GM18499 (cell line): ENCODE data around the gene AP2A2.

Experiments
- ATAC-seq: cut with Tn5 transposase; IDR thresholded peaks from one replicate; pipeline ENCODE4 v1.9.1; 2021; ENCODE audit warnings: moderate number of reproducible peaks; ENCODE audit not compliant: insufficient read depth, unreplicated experiment

AP2A2 gene

DNA sequence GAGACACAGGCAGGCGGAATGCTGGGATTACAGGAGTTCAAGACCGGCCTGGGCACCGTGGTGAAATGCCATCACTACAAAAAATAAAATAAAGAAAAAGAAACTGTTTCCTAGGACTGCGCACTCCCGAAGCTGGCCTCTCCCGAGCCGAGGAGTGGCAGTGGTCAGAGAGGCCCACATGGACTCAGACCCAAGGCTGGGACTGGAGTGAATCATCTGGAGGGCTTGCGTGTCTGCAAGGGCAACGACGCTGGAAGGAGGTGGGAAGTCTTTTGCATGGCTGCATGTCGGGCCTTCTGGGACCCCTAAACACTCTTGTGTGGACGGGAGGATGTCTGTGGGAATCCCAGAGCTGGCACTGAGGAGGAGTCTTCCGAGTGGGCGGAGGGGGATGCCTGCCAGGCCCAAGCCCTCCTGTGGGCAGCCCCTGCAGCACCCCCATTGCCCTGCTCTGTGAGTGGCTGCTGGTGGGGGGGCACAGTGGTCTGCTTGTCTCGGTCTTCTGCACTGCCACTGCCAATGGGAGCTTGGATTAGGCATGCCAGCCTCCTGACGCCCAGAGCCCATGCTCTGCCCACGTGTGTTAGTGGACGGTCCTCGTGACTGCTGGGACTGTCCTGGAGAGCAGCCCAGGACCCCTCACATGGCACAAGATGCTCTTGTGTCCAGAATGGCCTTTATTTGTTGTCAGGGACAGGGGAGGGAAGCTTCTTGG, 1.8 kb upstream of the AP2A2 start:
- no peak for ATAC-seq

DNA sequence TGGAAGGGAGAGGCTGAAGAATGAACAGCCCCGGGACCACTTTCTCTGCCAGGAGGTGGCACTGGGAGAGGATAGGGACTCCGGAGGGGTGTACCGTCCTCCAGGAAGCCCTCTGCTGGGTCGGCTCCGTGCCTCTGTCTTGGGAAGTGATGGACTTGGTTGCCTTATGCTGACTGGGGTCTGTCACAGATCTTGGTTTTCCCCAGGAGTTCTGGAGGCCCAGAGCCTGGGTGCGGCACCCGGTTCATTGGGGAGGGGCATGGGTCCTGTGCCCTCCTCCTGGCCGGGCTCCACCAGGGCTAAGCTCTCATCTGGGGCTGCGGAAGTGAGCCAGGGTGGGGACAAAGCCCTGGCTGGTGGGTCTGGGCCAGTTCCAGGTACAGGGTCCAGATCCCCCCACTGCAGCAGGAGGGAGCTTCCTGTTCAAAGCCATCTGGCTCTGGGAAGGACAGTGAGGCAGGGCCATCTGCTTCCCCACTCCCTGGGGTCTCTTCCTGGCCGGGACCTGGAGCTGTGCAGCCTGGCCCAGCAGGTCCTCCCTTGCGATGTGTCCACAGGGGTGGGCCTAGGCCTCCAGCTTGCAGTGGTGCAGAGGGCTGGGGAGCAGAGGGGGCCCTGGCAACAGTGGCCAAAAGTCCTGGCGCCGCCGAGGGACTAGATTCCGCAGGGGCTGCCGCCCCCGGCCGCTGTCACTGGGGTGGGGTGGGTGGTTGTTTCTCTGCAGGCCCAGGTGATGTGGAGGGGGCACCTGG, 1.1 kb upstream of the AP2A2 start:
- no peak for ATAC-seq

DNA sequence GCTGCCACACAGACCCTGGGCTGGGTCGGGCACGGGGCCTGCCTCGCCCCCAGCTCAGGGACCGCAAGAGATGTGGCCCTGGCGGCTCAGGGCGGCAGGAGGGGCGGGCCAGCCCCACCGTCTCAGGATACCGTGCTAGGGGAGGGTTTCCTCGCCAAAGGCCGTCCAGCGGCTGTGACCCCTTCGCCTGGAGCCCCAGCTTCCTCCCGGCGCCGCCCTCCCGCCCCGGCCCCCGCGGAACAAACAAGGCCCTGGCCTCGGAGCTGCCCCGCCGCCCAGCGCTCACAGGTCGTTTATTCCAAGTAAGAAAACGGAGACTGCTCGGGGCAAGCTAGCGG, 543 bp upstream of the AP2A2 start:
- no peak for ATAC-seq

DNA sequence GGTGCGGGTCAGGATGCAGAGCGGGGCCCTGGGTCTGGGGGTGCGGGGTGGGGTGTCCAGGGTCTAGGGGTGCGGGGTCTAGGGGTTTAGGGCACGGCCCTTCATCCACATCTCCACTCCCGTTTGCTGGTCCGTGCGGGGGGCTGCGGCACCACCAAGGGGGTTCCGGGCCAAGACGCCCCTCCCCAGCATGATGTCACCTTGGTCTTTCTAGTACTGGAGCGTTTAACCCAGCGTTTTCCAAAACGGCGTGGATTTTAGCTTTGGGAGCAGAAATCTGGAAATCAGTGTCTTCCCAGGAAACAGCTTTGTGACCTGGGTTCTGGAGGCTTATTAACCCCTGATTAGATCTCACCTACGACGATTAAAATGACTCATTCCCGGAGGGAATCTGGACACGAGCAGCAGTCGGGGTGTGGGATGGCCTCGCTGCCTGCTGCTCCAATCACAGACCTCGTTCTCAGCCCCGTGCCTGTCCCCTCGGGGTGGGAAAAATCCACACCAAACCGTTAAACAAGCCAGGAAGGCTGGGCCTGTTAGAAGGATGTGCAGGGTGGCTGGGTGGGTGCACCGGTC, 759 bp downstream of the AP2A2 start:
- ATAC-seq, result no peak

DNA sequence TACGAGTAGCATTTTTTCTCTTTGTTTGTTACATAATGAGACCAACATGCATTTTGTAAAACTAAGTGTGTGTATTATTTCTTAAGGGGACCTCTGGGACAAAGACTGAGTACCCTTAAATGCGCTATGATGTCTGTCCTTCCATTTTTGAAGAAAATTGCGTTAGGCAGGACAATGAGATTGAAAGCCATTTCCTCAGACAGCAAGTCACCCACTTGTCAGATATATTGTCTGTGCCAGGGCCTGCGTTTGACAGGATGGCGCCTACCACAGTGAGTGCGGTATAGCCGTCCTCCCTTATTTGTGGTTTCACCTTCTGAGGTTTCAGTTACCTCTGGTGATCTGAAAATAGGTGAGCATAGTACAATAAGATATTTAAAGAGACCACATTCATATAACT, 2.2 kb downstream of the AP2A2 start:
- ATAC-seq, result no peak

DNA sequence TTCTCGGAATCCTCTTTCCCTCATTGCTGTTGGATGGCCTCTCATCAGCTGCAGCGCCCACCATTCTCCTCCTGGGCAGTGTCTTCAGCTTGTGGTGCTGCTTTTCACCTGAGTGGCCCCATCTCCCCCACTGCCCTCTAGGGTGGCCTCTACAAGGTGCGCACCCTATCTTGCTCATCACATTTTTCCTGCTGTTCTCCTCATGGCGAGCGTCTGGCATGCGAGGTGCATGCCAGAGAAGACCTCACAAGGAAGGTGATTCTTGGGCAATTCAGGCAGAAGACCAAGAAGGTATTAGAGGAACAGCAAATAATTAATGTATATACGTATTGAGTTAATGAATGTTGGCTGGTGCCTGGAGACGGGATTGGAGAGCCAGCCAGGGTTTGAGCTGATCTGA, 3.1 kb downstream of the AP2A2 start:
- ATAC-seq, result no peak

DNA sequence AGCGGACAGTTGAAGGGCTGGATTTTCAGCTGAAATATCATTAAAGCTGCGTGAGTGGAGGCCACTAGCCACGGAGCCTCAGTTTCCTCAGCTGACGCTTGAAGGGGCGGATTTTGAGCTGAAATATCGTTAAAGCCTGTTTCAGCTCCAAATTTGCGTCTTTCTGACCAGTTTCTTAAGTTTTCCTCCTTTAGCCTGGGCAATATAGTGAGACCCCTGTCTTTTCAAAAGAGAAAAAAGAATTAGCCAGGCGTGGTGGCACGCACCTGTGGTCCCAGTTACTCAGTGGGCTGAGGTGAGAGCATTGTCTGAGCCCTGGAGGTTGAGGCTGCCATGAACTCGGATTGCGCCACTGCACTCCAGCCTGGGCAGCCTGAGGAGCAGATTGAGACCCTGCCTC, 3.7 kb downstream of the AP2A2 start:
- no peak for ATAC-seq

DNA sequence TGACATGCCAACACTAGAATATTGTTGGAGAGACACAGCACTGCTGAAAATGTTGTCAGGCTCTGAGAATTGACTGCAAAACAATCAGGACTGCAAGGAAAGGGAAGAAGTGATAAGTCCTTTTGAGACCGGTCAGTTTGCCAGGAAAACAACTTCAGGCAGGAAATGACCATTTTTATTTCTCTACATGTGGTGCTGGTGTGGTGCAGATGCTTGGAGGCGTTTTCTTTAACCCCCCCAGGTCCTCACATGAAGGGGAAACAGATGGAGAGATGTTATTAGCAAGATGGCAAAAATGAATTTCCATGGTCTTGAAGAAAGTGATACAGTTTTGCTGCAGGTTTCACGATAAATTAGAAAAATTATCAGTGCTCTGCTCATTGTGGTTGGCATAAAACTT, 5.7 kb downstream of the AP2A2 start:
- no peak for ATAC-seq

DNA sequence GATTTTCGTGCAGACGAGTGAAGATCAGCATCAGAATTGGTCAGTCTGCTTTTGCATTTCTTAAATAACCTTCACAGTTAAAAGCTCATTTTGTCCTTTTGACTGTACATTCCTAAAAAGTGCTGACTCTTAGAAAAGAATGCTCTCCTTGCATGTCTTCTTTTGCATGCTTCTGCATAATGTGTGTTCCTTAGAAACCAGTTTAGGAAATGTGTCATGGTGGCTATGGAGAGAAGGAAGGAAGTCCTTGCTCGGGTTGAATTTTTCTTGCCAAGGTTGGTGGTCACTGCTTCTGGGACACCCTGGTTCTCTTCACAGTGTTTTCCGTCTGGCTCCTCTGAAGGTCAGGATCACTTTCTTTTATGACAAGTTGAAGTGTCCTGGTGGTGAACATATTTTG, 6.8 kb downstream of the AP2A2 start:
- ATAC-seq, result no peak

DNA sequence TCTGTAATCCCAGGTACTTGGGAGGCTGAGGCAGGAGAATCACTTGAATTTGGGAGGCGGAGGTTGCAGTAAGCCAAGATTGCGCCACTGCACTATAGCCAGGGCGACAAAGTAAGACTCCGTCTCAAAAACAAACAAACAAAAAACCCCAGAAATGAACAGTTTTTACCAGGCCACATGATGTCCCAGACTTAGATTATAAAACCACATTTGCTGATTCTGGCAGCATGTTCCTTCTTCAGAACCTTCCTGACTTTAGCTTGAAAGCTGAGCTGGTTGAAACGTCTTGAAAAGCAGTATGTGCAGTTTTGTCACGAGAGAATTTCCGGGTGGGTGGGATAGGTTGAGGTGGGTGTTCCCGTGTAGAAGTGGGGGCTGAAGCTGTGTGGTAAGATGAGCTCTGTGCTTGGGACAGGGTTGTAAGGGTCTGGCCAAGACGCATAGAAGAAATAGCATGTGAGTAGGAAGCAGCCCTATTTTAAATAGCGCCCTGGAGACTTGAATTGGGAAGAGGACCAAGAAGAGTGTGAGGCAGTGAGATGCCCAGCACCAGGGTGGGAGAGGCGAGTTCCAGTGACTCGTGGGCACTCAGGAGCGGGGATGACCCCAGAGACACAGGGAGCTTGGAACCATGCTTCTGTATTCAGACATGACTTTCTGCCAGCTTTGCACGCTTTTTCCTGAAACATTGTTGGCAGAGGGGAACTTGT, 7.6 kb downstream of the AP2A2 start:
- no peak for ATAC-seq

DNA sequence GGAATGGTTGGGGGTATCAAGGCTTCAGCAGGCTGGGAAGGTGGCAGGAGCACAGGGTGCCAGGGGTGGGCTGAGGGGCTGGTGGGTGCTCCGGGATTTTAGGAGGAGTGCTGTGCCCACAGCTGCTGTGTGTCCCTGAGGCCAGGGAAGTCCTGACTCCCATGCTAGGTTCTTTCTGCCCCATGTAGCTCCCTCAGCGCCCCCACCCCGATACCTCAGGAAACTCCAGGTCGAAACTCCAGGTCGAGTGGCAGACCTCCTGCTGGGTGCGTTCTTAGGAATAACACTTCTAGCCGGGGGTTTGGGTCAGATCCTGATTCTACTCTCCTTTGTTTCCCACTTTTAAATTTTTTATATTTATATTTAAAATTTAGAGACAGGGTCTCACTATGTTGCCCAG, 8.3 kb downstream of the AP2A2 start:
- ATAC-seq, result no peak

DNA sequence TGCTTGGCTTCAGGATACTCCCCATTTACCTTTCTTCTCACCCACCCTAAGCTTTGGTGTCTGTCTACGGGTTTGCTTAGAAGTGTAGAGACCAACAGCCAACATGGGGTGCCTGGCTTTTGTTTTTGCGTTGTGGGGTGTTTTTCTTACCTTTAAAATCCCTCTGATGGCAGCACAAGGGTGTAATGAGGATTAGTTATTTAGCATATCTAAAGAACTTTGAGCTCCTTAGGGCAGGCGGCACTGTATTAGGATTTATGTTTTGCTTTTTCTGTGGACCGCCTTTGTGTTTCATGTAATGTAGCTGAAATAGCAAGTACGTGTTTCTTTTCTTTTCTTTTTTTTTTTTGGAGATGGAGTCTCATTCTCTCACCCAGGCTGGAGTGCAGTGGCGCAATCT, 8.9 kb downstream of the AP2A2 start:
- no peak for ATAC-seq

DNA sequence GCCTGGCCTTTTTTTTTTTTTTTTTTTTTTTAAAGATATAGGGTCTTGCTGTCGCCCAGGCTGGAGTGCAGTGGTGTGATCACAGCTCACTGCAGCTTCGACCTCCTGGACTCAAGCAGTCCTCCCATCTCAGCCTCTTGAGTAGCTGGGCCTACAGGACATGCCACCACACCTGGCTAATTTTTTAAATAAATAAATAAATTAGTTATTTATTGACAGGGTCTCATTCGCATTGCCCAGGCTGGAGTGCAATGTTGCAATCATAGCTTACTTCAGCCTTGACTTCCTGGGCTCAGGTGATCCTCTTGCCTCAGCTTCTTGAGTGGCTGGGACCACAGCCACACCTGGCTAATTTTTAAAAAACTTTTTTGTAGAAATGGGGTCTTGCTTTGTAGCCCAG, 10.5 kb downstream of the AP2A2 start:
- no peak for ATAC-seq

DNA sequence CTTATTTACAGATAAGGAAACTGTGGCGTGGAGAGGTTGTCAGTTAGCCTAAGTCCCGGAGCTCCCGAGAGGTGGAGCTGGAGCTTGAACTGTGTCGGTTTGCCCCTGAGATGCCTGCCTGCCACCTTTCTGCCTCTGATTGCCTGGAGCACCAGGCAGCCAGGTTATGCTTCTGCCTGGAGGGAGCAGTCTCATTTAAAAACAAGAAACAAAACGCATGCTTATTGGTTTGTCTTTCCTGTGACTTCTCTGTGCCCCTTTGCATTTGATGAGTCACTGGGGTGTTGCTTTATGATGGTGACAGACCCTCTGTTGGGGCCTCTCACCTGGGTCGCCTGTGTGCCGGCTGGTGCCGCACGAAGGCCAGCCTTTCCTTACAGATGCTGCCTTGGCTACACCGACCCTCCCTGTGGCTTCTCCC, 12.2 kb downstream of the AP2A2 start:
- no peak for ATAC-seq

DNA sequence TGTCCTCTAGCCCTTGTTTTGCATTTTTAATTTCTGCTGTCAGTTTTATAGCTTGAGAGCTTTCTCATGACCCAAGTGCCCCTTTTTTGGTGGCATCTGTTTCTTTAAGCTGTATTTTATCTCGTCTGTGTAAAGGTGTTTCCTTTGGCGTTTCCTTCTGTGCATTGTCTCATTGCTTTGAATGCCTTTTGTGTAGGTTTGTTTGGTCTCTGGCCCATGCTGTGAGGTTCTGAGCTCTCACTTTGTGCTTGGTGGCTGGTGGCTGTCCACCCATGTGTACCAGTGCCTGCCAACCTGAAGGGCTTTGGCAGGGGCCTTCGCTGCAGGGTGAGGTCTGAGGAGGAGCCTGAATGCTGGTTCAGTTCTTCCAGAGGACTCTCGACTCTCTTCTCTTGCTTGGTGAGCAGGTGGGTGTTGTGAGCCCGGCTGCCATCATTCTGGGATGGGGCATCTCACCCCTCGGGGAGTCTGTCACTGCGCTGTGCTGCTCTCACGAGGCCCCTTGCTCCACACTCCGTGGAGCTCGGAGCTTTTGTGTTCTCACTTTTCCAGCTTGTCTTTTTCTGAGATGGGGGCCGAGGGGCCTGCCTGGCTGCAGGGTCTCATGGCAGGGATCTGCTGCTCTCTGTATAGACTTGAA, 14.9 kb downstream of the AP2A2 start:
- no peak for ATAC-seq

DNA sequence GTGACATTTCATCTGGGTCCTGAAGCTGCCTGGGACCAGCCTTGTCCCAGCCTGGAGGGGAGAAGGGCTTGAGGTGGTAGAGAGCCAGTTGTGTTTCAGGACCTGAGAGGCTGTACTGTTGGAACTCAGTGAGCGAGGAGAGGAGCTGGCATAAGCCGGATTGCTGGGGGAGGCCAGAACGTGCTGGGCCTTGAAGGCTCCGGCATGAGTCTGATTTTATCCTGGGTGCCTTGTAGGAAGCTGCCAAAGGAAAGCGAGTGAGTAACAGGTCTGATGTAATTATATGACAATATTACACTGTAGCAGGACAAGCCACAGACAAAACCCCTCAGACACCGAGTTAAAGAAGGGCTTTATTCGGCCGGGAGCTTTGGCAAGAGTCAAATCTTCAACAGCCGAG, 17.2 kb downstream of the AP2A2 start:
- no peak for ATAC-seq

DNA sequence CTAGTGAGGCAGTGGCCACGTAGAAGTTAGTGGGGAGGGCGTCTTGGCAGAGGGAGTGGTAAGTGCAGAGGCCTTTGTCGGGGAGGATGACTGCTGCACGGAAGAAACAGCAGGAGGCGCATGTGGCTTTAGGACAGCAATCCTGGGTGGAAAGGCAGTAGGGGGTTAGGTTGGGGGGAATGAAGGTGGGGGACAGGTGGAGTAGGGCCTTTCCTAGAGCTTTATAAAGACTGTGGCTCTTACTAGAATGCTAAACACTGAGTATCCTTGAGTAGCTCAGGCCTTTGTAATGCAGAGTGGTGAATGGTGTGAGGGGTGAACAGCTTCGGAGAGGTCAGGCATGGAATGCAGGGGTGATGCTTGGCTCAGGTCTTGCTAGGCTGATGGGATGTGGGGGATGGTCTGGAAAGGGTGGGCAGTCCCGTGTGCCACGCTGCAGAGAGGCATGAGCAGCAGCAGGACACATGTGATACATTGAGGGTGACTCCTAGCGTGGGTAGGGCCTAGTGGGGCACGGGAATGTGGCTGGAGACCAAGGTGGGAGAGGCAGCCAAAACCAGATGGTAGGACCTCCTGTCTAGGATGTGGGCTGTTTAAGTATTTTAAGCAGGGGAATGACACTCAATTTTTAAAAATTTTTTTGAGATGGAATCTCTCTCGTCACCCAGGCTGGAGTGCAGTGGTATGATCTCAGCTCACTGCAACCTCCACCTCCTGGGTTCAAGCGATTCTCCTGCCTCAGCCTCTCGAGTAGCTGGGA, 19.2 kb downstream of the AP2A2 start:
- ATAC-seq, result no peak

DNA sequence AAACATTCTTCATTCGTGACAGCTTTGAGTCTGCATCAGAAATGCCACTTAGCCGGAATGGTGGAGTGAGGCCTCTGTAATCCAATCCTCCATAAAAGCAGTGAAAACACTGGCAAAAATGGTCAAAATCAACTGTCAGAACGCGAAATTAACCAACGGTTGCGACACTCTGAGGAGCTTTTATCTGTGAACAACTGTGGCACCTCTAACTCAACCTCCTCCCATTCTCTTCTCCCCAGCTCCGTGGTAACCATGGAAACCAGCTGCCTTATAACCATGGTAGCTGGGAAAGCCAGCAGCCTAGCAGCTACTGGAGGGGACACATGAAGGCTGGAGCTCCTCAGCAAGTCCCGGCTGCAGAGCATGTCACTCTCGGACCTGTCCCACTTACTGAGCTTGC, 20.3 kb downstream of the AP2A2 start:
- no peak for ATAC-seq

DNA sequence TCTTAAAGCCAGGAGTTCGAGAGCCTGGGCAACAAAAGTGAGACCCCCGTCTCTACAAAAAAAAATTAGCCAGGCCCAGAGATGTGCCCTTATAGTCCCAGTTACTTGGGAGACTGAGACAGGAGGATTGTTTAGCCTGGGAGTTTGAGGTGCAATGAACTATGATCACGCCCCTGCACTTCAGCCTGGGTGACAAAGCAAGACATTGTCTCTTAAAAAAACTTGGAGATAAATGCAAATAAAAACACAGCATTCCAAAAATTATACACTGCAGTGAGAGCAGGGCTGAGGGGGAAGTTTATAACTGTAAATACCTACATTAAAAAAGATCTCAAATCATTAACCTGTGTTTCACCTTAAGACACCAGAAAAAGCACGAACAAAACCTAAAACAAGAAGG, 22.1 kb downstream of the AP2A2 start:
- ATAC-seq, result no peak

DNA sequence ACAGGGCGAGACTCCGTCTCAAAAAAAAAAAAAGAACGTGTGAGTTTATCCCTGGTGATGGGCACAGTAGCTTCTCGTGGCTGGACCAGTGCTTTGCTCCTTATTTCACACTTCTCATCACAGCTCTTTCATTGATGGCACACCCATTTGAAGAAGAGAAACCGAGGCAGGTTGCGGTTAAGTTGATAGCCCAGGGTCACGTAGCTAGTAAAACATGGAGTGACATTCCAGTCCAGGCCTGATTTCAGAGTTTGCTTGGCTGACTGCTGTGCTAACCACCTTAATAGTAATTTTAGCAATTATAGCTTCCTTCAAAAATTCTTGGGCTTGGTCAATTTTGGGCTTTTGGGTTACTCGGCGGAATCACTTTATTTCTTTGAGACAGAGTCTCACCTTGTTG, 25.8 kb downstream of the AP2A2 start:
- no peak for ATAC-seq
